ENCODE data around the gene SLC16A10.
A peak's percentile ranks its signal among the peaks of the same experiment; 100 is the strongest.
"Not testable (repeated sequence)": the region's sequence is repeated elsewhere in the genome, so short reads cannot be mapped to it uniquely, and the experiment has no call there.

The SLC16A10 gene

GRCh38 chr6:111134236-111134869 lies 47.0 kb downstream of the SLC16A10 start:
- DNase-seq = not testable (repeated sequence)

GRCh38 chr6:111137489-111138093 lies 50.3 kb downstream of the SLC16A10 start:
- DNase-seq = not testable (repeated sequence)

GRCh38 chr6:111147440-111147839 lies 60.1 kb downstream of the SLC16A10 start:
- no peak for DNase-seq

- DNase-seq = no peak
Observed at GRCh38 chr6:111148110-111148509, 60.8 kb downstream of the SLC16A10 start.

GRCh38 chr6:111150577-111150976 lies 63.3 kb downstream of the SLC16A10 start:
- DNase-seq = no peak

GRCh38 chr6:111154981-111155380 lies 67.7 kb downstream of the SLC16A10 start:
- peak; percentile 11 for DNase-seq

GRCh38 chr6:111157412-111157811 lies 70.1 kb downstream of the SLC16A10 start:
- DNase-seq = no peak

GRCh38 chr6:111159633-111160032 lies 72.3 kb downstream of the SLC16A10 start:
- DNase-seq = peak; percentile 19

GRCh38 chr6:111161650-111162049 lies 74.3 kb downstream of the SLC16A10 start:
- DNase-seq = no peak

GRCh38 chr6:111162504-111162903 lies 75.2 kb downstream of the SLC16A10 start:
- DNase-seq = no peak

GRCh38 chr6:111171577-111172400 lies 84.5 kb downstream of the SLC16A10 start:
- DNase-seq = no peak

- DNase-seq = no peak
Observed at GRCh38 chr6:111172563-111172962, 85.3 kb downstream of the SLC16A10 start.

- DNase-seq = no peak
Observed at GRCh38 chr6:111173341-111173740, 86.0 kb downstream of the SLC16A10 start.

- DNase-seq = no peak
Observed at GRCh38 chr6:111173946-111174345, 86.6 kb downstream of the SLC16A10 start.

- DNase-seq = no peak
Observed at GRCh38 chr6:111175109-111175508, 87.8 kb downstream of the SLC16A10 start.

GRCh38 chr6:111176038-111176759 lies 88.9 kb downstream of the SLC16A10 start:
- DNase-seq = no peak

- no peak for DNase-seq
Observed at GRCh38 chr6:111176760-111177099, 89.4 kb downstream of the SLC16A10 start.

GRCh38 chr6:111177131-111177530 lies 89.8 kb downstream of the SLC16A10 start:
- DNase-seq = no peak

GRCh38 chr6:111183702-111184517 lies 96.6 kb downstream of the SLC16A10 start:
- no peak for DNase-seq

- peak; percentile 7 for DNase-seq
Observed at GRCh38 chr6:111184827-111185532, 97.7 kb downstream of the SLC16A10 start.

GRCh38 chr6:111185954-111186353 lies 98.7 kb downstream of the SLC16A10 start:
- no peak for DNase-seq

GRCh38 chr6:111187874-111188273 lies 100.6 kb downstream of the SLC16A10 start:
- DNase-seq = no peak

Data from inflammatory macrophage treated with lipopolysaccharide for 4 hours (primary cell).